Progenitor cell of endocrine pancreas (in vitro differentiated cells): ENCODE measurements around the gene SLC4A11. TPM values are rescaled to one million over a fixed set of nuclear protein-coding genes. Genes with fewer than 3 reads are reported as not detected.
"Not testable (repeated sequence)": the region's sequence is repeated elsewhere in the genome, so short reads cannot be mapped to it uniquely, and the experiment has no call there.

Experiments
- DNase-seq: peaks from one replicate; pipeline ENCODE4 v3.0.0; 2021; ENCODE audit warnings: low spot score; ENCODE audit not compliant: unreplicated experiment
- H3K27ac Mint-ChIP-seq: 2 replicates; pipeline ENCODE4 v1.8.0; 2021; ENCODE audit warnings: mild to moderate bottlenecking, moderate library complexity, mixed read lengths
- H3K27me3 Mint-ChIP-seq: 2 replicates; pipeline ENCODE4 v1.8.0; 2021; ENCODE audit warnings: mixed read lengths
- H3K36me3 Mint-ChIP-seq: 2 replicates; pipeline ENCODE4 v1.8.0; 2022; ENCODE audit warnings: mixed read lengths; ENCODE audit not compliant: insufficient read depth
- H3K4me1 Mint-ChIP-seq: 2 replicates; pipeline ENCODE4 v1.8.0; 2021; ENCODE audit warnings: low read depth, mixed read lengths
- H3K4me3 Mint-ChIP-seq: 2 replicates; pipeline ENCODE4 v1.8.0; 2021; ENCODE audit warnings: low read depth, mild to moderate bottlenecking, moderate library complexity, mixed read lengths
- H3K9me3 Mint-ChIP-seq: 2 replicates; pipeline ENCODE4 v1.8.0; 2021; ENCODE audit warnings: low read depth, mixed read lengths
- CTCF ChIP-seq: fragments of 200-600 bp; sonication (generic); IDR thresholded peaks from one replicate; pipeline ENCODE4 v1.5.0; 2021; ENCODE audit warnings: antibody characterized with exemption, mild to moderate bottlenecking; ENCODE audit not compliant: unreplicated experiment
- total RNA-seq: library from RNA; stranded (reverse); gene quantifications from 2 replicates; pipeline ENCODE4 v1.2.1, GENCODE V29; 2021

Gene SLC4A11
- total RNA-seq, 1 donor from 2014 or later, result 1.9 TPM

- DNase-seq, result no peak
- no peaks in the 10 kb centered on the region for H3K9me3 Mint-ChIP-seq
- TF ChIP-seq CTCF, result no peak
- H3K36me3 Mint-ChIP-seq, result peaks cover 7% of the 10 kb centered on the region
- no peak overlapping the region for H3K4me3 Mint-ChIP-seq
- H3K4me1 Mint-ChIP-seq, result no peaks in the 10 kb centered on the region
- no peak overlapping the region for H3K27ac Mint-ChIP-seq
- H3K27me3 Mint-ChIP-seq, result no peaks in the 10 kb centered on the region
Measured at GRCh38 chr20:3223994-3224680, 14.9 kb downstream of the SLC4A11 start.

- no peak overlapping the region for H3K4me3 Mint-ChIP-seq
- DNase-seq, result no peak
- H3K36me3 Mint-ChIP-seq, result peaks cover 7% of the 10 kb centered on the region
- no peak for TF ChIP-seq CTCF
- H3K27me3 Mint-ChIP-seq, result no peaks in the 10 kb centered on the region
- no peak overlapping the region for H3K27ac Mint-ChIP-seq
- no peaks in the 10 kb centered on the region for H3K4me1 Mint-ChIP-seq
- no peaks in the 10 kb centered on the region for H3K9me3 Mint-ChIP-seq
Measured at GRCh38 chr20:3223651-3223993, 15.4 kb downstream of the SLC4A11 start.

- no peak for DNase-seq
- no peaks in the 10 kb centered on the region for H3K9me3 Mint-ChIP-seq
- H3K36me3 Mint-ChIP-seq, result peaks cover 7% of the 10 kb centered on the region
- H3K27ac Mint-ChIP-seq, result no peak overlapping the region
- no peak overlapping the region for H3K4me3 Mint-ChIP-seq
- no peaks in the 10 kb centered on the region for H3K27me3 Mint-ChIP-seq
- H3K4me1 Mint-ChIP-seq, result no peaks in the 10 kb centered on the region
- TF ChIP-seq CTCF, result no peak
Measured at GRCh38 chr20:3222635-3223600, 16.1 kb downstream of the SLC4A11 start.

GRCh38 chr20:3221398-3222226 lies 17.4 kb downstream of the SLC4A11 start:
- H3K36me3 Mint-ChIP-seq, result peaks cover 7% of the 10 kb centered on the region
- no peak for DNase-seq
- no peaks in the 10 kb centered on the region for H3K9me3 Mint-ChIP-seq
- no peak overlapping the region for H3K4me3 Mint-ChIP-seq
- H3K27ac Mint-ChIP-seq, result no peak overlapping the region
- TF ChIP-seq CTCF, result no peak
- H3K27me3 Mint-ChIP-seq, result no peaks in the 10 kb centered on the region
- H3K4me1 Mint-ChIP-seq, result no peaks in the 10 kb centered on the region

- H3K27ac Mint-ChIP-seq, result no peak overlapping the region
- H3K4me1 Mint-ChIP-seq, result no peaks in the 10 kb centered on the region
- peaks cover 10% of the 10 kb centered on the region for H3K36me3 Mint-ChIP-seq
- DNase-seq, result peak; percentile 72
- no peak overlapping the region for H3K4me3 Mint-ChIP-seq
- no peaks in the 10 kb centered on the region for H3K9me3 Mint-ChIP-seq
- TF ChIP-seq CTCF, result peak; percentile 97
- H3K27me3 Mint-ChIP-seq, result no peaks in the 10 kb centered on the region
Measured at GRCh38 chr20:3218307-3218988, 20.5 kb downstream of the SLC4A11 start.

GRCh38 chr20:3215359-3215917 lies 23.6 kb downstream of the SLC4A11 start:
- not testable (repeated sequence) for H3K36me3 Mint-ChIP-seq, H3K4me3 Mint-ChIP-seq, H3K27ac Mint-ChIP-seq, H3K9me3 Mint-ChIP-seq, DNase-seq, H3K27me3 Mint-ChIP-seq, H3K4me1 Mint-ChIP-seq
